ENCODE data around the gene UNC5B.

Gene UNC5B

DNA sequence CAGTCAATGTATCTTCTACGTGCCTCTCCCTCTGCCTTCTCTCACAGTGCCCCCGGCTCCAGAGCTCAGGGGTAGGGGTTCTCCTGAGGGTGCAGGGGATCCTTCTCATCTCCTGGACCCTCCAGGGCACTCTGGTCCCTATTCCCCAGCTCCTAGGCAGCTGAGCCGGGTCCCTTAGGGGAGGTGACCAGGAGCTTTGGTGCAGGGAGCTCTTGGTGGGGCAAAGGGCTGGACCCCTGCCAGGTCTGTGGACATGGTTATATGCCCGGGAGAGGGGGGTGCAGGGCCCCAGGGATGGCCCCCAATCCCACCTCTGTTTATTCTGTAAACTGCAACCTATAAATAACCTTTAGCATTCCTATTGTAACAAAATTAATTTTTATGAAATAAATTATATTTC is 90.1 kb downstream of the UNC5B start:
- H3K27ac ChIP-seq, result no peak overlapping the region
- TF ChIP-seq, protein P1, sequence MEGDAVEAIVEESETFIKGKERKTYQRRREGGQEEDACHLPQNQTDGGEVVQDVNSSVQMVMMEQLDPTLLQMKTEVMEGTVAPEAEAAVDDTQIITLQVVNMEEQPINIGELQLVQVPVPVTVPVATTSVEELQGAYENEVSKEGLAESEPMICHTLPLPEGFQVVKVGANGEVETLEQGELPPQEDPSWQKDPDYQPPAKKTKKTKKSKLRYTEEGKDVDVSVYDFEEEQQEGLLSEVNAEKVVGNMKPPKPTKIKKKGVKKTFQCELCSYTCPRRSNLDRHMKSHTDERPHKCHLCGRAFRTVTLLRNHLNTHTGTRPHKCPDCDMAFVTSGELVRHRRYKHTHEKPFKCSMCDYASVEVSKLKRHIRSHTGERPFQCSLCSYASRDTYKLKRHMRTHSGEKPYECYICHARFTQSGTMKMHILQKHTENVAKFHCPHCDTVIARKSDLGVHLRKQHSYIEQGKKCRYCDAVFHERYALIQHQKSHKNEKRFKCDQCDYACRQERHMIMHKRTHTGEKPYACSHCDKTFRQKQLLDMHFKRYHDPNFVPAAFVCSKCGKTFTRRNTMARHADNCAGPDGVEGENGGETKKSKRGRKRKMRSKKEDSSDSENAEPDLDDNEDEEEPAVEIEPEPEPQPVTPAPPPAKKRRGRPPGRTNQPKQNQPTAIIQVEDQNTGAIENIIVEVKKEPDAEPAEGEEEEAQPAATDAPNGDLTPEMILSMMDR (conservative IDR thresholded peaks at IDR 0.05), result no peak
- no peak for TF ChIP-seq ZFX (IDR thresholded peaks at IDR 0.05)

DNA sequence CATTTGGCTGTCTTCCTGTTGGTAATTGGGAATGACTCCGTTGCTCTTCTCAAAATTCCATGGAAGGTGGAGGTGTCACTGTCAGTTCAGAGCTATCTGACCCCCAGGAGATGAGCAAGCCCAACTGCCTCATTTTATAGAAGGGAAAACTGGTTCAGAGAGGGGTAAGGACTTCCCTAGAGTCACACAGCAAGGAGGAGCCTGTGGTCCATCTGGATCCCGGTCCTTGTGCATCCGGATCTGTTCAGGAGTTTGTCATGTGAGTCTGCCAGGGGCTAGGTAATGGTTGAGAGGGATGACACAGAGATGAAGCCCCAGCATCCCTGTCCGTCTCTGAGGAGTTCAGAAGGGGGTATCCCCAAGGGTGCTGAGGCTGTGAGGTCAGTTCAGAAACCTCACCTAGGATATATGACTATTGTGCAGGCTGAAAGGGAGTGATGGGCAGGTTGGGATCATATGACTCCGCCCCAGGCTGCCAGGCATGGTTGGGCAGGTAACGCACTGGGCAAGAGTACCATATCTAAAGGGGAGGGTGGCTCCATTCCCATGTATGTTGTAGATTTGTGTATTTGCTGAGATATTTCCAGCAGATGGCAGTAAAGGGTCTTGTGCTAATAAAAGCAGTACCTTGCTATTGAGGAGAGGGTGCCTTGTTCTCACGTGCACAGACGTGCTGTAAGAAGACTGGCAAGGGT is 90.7 kb downstream of the UNC5B start:
- TF ChIP-seq, protein P1 (conservative IDR thresholded peaks at IDR 0.05), result peak; percentile 78
- TF ChIP-seq ZFX (IDR thresholded peaks at IDR 0.05), result no peak
- no peak overlapping the region for H3K27ac ChIP-seq

DNA sequence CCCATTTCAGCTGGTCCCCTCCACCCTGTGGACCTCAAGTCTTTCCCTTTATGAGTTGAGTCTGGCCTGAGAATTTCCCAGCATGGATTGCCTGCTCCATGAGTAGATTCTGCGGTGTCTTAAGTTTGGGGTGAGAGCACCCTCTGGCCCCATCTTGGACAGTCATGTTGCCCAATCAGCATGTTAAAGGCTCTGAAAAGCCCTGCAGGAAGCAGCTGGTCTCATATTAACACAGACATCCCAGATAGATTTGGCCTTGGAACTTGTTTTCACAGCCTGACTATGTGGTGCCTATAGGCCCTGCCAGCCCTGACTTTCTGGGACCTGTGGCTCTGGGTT is 91.2 kb downstream of the UNC5B start:
- H3K27ac ChIP-seq, result no peak overlapping the region
- TF ChIP-seq, protein P1 (conservative IDR thresholded peaks at IDR 0.05), result peak; percentile 54
- TF ChIP-seq ZFX (IDR thresholded peaks at IDR 0.05), result no peak

- no peak for TF ChIP-seq ZFX (IDR thresholded peaks at IDR 0.05)
- no peak overlapping the region for H3K27ac ChIP-seq
Measured at GRCh38 chr10:71304914-71305313, 92.5 kb downstream of the UNC5B start.

DNA sequence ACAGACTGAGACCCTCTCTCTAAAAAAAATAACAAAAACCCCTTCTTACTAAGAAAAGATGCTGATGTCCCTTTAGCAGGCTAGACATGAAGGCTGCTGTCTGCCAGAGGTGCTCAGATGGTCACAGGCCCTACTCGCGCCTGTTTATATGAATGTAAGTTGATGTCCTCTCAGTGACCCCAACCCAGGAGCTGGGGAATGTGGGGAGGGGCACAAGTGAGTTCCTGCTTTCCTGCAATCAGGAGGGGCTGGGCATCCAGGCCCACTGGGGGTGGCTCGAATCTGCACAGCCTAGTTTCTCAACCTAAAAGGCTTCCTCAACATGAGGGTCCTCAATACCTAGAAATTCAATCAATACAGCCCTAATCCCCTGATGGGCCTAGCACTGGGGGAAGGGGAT is 94.6 kb downstream of the UNC5B start:
- TF ChIP-seq, protein P1 (conservative IDR thresholded peaks at IDR 0.05), result no peak
- TF ChIP-seq ZFX (IDR thresholded peaks at IDR 0.05), result no peak
- no peak overlapping the region for H3K27ac ChIP-seq

GRCh38 chr10:71307469-71308085 is 95.2 kb downstream of the UNC5B start:
- TF ChIP-seq, protein P1 (conservative IDR thresholded peaks at IDR 0.05), result no peak
- TF ChIP-seq ZFX (IDR thresholded peaks at IDR 0.05), result no peak
- no peak overlapping the region for H3K27ac ChIP-seq

DNA sequence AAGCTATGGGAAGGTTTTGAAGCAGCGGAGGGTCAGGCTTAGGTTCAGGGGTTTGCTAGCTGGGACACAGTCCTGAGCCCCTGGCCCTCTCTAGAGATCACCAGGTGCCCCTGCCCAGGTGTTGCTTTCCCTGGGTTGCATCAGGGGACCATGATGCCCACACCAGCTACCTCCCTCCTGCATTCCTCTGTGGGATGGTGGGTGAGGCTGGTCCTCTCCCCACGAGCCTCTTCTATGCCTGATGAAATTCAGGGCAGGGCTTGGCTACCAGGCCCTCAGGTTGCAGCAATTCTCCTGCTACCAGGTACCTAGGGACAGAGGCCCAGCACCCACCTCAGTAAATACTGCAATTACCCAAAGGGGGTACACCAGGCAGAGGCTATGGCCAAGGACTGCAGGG is 95.9 kb downstream of the UNC5B start:
- TF ChIP-seq, protein P1 (conservative IDR thresholded peaks at IDR 0.05), result no peak
- TF ChIP-seq ZFX (IDR thresholded peaks at IDR 0.05), result no peak
- no peak overlapping the region for H3K27ac ChIP-seq

GRCh38 chr10:71308985-71309384 is 96.6 kb downstream of the UNC5B start:
- TF ChIP-seq ZFX (IDR thresholded peaks at IDR 0.05), result no peak
- TF ChIP-seq, protein P1 (conservative IDR thresholded peaks at IDR 0.05), result no peak
- H3K27ac ChIP-seq, result no peak overlapping the region
